Measurements from ENCODE around the gene BACE1-AS. TPM values are rescaled to one million over a fixed set of nuclear protein-coding genes. Genes with fewer than 3 reads are reported as not detected.

The BACE1-AS gene
- total RNA-seq, 1 experiment from 2014 or later: 10.8 TPM

- CTCF ChIA-PET: no interaction called here
- TF ChIP-seq REST (IDR thresholded peaks at IDR 0.05; ENCODE audit: insufficient read depth in 1 of 2, low read depth in 2 of 2, low read length in 1 of 2) (no peak), CTCF (IDR thresholded peaks at IDR 0.05) (no peak), SIN3A (IDR thresholded peaks at IDR 0.05; ENCODE audit: borderline replicate concordance, insufficient read depth, low read depth, low read length) (no peak), TCF7L2 (IDR thresholded peaks at IDR 0.05; ENCODE audit: low read depth, low read length) (no peak), POLR2AphosphoS5 (IDR thresholded peaks at IDR 0.05; ENCODE audit: low read depth, low read length) (no peak)
- Histone ChIP-seq H3K9me3 (ENCODE audit: control insufficient read depth, insufficient read depth, low read depth, low read length) (no peaks in the 10 kb centered on the region), H3K4me3 (ENCODE audit: low read depth in 2 of 2, low read length in 2 of 2) (no peak overlapping the region), H3K27ac (ENCODE audit: low read length) (no peak overlapping the region), H3K27me3 (ENCODE audit: control insufficient read depth, insufficient read depth, low read length) (no peaks in the 10 kb centered on the region), H3K4me1 (ENCODE audit: control insufficient read depth, insufficient read depth, low read length) (no peaks in the 10 kb centered on the region), H3K36me3 (ENCODE audit: control insufficient read depth, insufficient read depth, low read length) (no peaks in the 10 kb centered on the region)
- in situ Hi-C loops (cut with HindIII; ENCODE audit: low pct_unique_long_range_greater_than_20kb, low sequenced_read_pairs) (no loop called here), intact Hi-C loops (cut with micrococcal nuclease; ENCODE audit: unreplicated experiment) (no loop called here)
- ATAC-seq: no peak
- POLR2A ChIA-PET: interaction anchor here (0.7 kb wide), 1 partner anchor 27 kb away, joined by 3 read pairs; no protein-coding TSS in a partner anchor
- DNase-seq (ENCODE audit: low read depth, low spot score): no peak
- no TSS peak for BruUV-seq (replicated peaks)
Measured at GRCh38 chr11:117303646-117304315, 12.6 kb downstream of the BACE1-AS start.

- Histone ChIP-seq H3K27me3 (ENCODE audit: control insufficient read depth, insufficient read depth, low read length) (no peaks in the 10 kb centered on the region), H3K9me3 (ENCODE audit: control insufficient read depth, insufficient read depth, low read depth, low read length) (no peaks in the 10 kb centered on the region), H3K36me3 (ENCODE audit: control insufficient read depth, insufficient read depth, low read length) (no peaks in the 10 kb centered on the region), H3K4me1 (ENCODE audit: control insufficient read depth, insufficient read depth, low read length) (no peaks in the 10 kb centered on the region), H3K27ac (ENCODE audit: low read length) (no peak overlapping the region), H3K4me3 (ENCODE audit: low read depth in 2 of 2, low read length in 2 of 2) (no peak overlapping the region)
- no peak for DNase-seq (ENCODE audit: low read depth, low spot score)
- ChIA-PET POLR2A (interaction anchor here (0.6 to 0.7 kb wide), 2 partner anchors 42 to 158 kb away, joined by 4 to 6 read pairs; no protein-coding TSS in a partner anchor), CTCF (interaction anchor here (0.6 kb wide), 1 partner anchor 40 kb away, joined by 3 read pairs; no protein-coding TSS in a partner anchor)
- 0 out of 2 replicates have a peak, but pooled peaks have one; percentile 4 for ATAC-seq
- intact Hi-C loops (cut with micrococcal nuclease; ENCODE audit: unreplicated experiment) (no loop called here), in situ Hi-C loops (cut with HindIII; ENCODE audit: low pct_unique_long_range_greater_than_20kb, low sequenced_read_pairs) (no loop called here)
- BruUV-seq (replicated peaks): no TSS peak
- TF ChIP-seq TCF7L2 (IDR thresholded peaks at IDR 0.05; ENCODE audit: low read depth, low read length) (no peak), REST (IDR thresholded peaks at IDR 0.05; ENCODE audit: insufficient read depth in 1 of 2, low read depth in 2 of 2, low read length in 1 of 2) (no peak), POLR2AphosphoS5 (IDR thresholded peaks at IDR 0.05; ENCODE audit: low read depth, low read length) (no peak), SIN3A (IDR thresholded peaks at IDR 0.05; ENCODE audit: borderline replicate concordance, insufficient read depth, low read depth, low read length) (no peak), CTCF (IDR thresholded peaks at IDR 0.05) (no peak)
Measured at GRCh38 chr11:117305145-117305544, 14.0 kb downstream of the BACE1-AS start.
